GM21825 (cell line): Measurements from ENCODE around the gene RSAD2.

Experiments
- ATAC-seq: cut with Tn5 transposase; IDR thresholded peaks from one replicate; pipeline ENCODE4 v1.9.1; 2021; ENCODE audit warnings: mild to moderate bottlenecking, moderate library complexity; ENCODE audit not compliant: unreplicated experiment

Gene RSAD2

DNA sequence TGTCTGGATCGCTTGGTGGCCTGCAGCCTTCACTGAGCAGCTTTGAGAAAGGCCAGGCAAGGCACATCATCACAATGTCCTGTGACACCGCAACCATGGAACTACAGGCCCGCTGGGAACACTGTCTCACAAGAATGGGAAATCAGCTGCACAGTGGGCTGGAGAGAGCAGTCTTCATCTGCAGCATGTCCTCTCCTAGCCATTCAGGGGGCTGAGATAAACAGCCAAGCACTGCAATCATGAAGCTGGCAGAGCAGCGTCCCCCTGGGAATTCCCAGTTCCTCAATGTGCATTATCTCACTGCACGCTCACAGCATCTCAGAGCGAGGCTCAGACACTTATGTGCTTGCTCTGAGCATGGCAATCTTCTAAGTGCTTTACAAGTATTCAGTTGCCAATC is 13.8 kb upstream of the RSAD2 start:
- no peak for ATAC-seq

DNA sequence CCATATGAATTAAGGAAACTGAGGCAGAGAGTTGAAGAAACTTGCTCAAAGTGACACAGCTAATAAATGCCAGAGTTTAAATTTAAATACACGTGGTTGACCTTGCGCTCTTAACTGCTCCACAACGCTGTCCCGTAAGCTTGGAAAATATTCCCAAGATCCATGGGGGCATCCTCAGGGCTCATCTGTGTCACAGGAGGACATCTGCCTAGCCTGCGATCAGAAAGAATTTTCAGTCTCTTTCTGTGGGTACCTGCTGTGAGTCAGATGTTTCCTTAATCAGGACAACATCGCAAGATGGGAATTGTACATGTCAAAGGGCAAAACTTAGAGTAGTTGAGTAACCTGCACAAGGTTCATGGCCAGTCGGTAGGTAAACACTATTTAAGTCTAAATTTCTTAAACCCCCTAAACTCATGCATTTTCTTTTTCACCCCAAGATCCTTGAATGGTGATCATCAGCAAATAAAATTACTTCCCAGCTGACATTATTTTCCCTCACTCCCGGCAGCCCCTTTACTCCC is 13.3 kb upstream of the RSAD2 start:
- no peak for ATAC-seq

DNA sequence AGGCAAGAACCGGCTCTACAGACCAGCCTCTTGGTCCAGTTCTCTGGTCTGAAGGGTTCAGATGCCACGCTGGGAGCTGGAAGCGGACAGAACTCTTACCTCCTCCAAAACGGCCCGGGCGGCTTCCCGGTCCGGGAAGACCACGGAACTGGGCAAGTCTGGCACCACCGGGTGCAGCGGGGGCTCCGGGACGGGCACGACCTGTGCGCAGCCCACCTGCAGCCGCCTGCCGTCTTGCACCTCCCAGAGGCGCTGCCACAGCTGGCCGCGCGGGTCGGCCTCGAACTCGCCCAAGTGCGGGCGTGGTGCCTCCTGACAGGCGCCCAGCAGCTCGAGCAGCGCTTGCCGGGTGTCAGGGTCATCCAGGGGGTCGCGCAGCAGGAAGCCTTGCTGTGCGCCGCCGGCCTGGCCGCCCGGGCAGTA is 12.6 kb upstream of the RSAD2 start:
- ATAC-seq, result peak; percentile 21

DNA sequence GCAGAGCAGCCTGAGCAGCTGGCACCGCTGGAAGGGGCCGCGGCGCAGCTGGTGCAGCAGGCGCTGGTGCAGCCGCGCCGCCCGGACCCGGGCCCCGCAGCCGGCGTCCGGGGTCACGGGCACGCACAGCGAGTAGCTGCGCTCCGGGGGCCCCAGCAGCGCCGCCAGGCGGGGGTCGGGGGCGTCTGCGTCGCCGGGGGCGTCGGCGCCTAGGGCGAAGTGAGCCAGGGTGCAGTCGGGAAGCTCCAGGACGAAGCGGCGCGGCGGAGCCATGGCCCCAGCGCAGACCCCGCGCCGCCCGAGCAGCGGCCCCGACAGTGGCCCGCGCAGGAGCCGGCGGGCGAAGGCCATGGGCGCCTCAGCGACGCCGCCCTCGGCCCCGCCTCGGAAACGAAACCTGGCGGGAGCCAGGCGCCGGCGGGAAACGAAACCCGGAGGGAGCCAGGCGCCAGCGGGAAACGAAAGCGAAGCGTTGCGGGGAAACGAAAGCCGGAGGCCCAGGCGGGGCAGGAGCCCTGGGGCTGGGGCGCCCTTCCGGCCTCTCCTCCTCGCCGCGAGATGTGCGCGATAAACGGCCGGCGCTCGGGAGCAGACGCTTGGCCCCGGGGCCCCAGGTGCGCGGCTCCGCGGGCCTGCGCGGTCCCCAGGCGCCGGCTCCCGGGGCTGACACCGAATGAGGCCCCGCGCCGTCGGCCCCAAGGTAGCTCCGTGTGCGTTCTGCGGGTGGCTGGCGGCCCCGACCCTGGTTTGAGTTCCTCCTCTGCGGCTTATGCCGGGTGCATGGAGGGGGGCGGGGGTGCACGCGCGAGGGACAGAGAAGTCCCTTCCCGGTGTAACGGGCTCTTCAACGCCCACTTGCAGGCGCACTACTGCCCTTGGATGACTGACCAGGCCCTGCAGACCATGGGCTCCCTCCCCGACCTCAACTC is 12.0 kb upstream of the RSAD2 start, which contains the start of gene CMPK2:
CMPK2 (minus strand) TSS at position 562 of the 929 bp plus-strand sequence; CDS start at position 351, 211 bp downstream.
- peak; percentile 74 for ATAC-seq

GRCh38 chr2:6866275-6866671 is 11.3 kb upstream of the RSAD2 start:
- ATAC-seq, result peak; percentile 48

DNA sequence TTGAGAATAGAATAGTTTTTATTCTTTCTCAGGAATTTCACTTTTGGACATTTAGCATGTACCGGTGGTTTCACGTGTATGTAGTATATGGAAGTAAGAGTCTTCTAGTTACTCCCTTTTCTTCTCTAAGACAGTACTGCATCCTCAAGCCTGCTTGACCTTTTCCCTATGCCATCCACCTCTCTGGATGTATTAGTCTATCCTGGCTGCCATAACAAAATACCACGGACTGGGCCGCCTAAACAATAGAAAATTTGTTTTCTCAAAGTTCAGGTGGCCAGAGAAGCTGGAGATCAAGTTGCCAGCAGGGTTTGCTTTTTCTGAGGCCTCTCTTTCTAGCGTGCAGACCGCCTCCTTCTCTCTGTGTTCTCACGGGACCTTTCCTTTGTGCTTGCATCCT is 10.6 kb upstream of the RSAD2 start:
- no peak for ATAC-seq

DNA sequence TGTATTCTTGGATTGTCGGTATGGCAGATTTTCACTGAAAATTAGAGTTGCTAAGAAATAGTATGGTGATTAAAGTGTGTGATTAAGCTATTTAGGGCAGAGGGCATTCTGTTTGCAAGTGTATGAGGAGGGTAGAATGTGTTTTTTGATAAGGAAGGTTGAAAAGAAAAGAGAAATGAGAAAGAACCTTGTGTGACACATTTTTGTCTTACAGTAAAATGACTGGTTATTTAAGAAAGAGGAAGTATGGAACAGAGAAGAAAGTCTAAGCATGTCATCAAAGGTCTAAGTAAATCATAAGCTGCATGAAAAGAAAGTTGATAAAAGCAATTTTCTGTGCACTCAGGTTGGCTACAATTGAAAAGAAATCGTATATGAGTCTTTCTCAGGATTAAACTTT is 5.2 kb upstream of the RSAD2 start:
- ATAC-seq, result peak; percentile 61

DNA sequence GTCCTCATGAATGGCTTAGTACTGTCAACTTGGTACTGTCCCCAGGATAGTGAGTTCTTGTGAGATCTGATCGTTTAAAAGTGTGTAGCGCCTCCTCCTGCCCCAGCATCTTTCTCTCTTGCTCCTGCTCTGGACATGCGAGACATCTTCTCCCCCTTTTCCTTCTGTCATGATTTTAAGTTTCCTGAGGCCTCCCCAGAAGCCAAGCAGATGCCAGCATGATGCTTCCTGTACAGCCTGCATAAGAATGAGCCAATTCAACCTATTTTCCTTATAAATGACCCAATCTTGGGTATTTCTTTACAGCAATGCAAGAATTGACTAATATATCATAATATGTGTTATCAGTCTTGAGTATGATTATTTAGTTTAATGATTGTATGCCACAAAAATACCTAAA is 3.5 kb upstream of the RSAD2 start:
- ATAC-seq, result no peak

- no peak for ATAC-seq
Measured at GRCh38 chr2:6876309-6876708, 1.3 kb upstream of the RSAD2 start.

GRCh38 chr2:6878549-6878948 is 972 bp downstream of the RSAD2 start:
- ATAC-seq, result no peak

- no peak for ATAC-seq
Measured at GRCh38 chr2:6879011-6879410, 1.4 kb downstream of the RSAD2 start.

- ATAC-seq, result no peak
Measured at GRCh38 chr2:6880200-6880733, 2.7 kb downstream of the RSAD2 start.

GRCh38 chr2:6881046-6881445 is 3.5 kb downstream of the RSAD2 start:
- ATAC-seq, result no peak

GRCh38 chr2:6881516-6881915 is 3.9 kb downstream of the RSAD2 start:
- no peak for ATAC-seq

DNA sequence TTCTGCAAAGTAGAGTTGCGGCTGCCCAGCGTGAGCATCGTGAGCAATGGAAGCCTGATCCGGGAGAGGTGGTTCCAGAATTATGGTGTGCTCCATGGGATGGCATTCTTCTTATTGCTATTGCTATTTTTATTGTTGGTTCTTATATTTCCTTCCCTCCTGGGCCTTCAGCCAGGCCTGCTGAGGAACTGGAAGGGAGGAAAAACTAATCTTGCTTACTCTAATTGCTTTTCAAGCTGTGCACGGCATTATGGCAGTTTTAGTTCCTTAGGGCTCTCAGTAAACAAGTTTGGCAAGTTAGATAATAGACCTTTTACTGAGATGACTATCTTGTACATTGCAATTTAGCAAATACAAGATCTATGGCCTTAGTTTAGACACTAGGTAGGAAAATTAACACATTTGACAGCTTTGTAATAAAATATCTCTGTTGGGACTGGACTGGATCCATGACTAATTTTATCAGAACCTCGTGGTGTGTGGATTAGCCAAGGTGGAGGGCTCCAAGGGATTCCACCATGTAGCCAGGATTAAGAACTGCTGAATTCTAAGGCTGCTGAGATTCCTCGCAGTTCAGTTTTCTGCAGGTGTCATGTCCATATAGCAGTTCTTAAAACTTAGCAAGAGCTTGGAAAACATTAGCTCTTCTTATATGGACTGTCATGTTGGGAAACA is 6.0 kb downstream of the RSAD2 start:
- no peak for ATAC-seq

DNA sequence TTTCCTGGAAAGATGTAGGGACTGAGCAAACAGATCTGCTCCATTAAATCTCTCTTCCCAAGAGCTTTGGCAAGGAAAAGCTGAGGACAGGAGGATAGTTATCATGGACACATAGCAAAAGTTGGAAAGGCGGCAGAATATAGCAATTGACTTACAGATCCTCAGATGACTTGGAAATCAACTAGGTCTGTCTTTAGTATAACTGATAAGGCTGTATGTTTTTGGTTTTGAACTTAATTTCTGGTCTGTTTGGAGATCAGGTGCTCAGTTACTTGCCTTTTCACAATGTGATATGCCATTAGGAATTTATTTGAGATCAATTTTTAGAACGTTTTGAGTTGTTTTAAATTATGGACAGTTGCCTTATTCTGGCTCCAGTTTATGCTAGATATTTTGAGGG is 8.0 kb downstream of the RSAD2 start:
- ATAC-seq, result no peak

GRCh38 chr2:6885968-6886367 is 8.4 kb downstream of the RSAD2 start:
- ATAC-seq, result no peak

GRCh38 chr2:6887751-6888192 is 10.2 kb downstream of the RSAD2 start:
- ATAC-seq, result no peak

GRCh38 chr2:6888724-6889123 is 11.1 kb downstream of the RSAD2 start:
- ATAC-seq, result no peak

- no peak for ATAC-seq
Measured at GRCh38 chr2:6893876-6894482, 16.4 kb downstream of the RSAD2 start.
